DOHH2 (cell line): ENCODE measurements around the gene LMO3.

Experiments
- H3F3A ChIP-seq: fragments of 200-600 bp; sonication (generic), shearing (Covaris generic); 2 replicates; pipeline ENCODE4 v1.6.0; 2016; ENCODE audit warnings: antibody characterized with exemption, mild to moderate bottlenecking; ENCODE audit not compliant: control insufficient read depth, insufficient read depth
- H3K27ac ChIP-seq: fragments of 200-600 bp; sonication (generic); 2 replicates; pipeline ENCODE4 v1.5.1; 2014; ENCODE audit warnings: low read depth, mild to moderate bottlenecking, low read length, moderate library complexity
- H3K27me3 ChIP-seq: fragments of 200-600 bp; sonication (generic); 2 replicates; pipeline ENCODE4 v1.6.1; 2014; ENCODE audit warnings: mild to moderate bottlenecking, low read length, mixed read lengths; ENCODE audit not compliant: control insufficient read depth
- H3K36me3 ChIP-seq: fragments of 200-600 bp; sonication (generic); 2 replicates; pipeline ENCODE4 v1.6.1; 2014; ENCODE audit warnings: mild to moderate bottlenecking, low read length, moderate library complexity, mixed read lengths; ENCODE audit not compliant: control insufficient read depth
- H3K4me1 ChIP-seq: fragments of 200-600 bp; sonication (generic); 2 replicates; pipeline ENCODE4 v1.6.1; 2014; ENCODE audit warnings: mild to moderate bottlenecking, low read length, mixed read lengths; ENCODE audit not compliant: control insufficient read depth
- H3K4me2 ChIP-seq: fragments of 200-600 bp; sonication (generic); 2 replicates; pipeline ENCODE4 v1.6.0; 2014; ENCODE audit warnings: mild to moderate bottlenecking, low read length, moderate library complexity
- H3K4me3 ChIP-seq: fragments of 200-600 bp; sonication (generic); 2 replicates; pipeline ENCODE4 v1.5.1; 2014; ENCODE audit warnings: mild to moderate bottlenecking, low read length, mixed read lengths
- H3K79me2 ChIP-seq: fragments of 200-600 bp; sonication (generic); 2 replicates; pipeline ENCODE4 v1.6.1; 2014; ENCODE audit warnings: mild to moderate bottlenecking, low read length, mixed read lengths; ENCODE audit not compliant: control insufficient read depth
- H3K9me2 ChIP-seq: fragments of 200-600 bp; sonication (generic); replicated peaks from 2 replicates; pipeline ENCODE4 v1.6.1; 2014; ENCODE audit warnings: mild to moderate bottlenecking, low read length, mixed read lengths; ENCODE audit not compliant: control insufficient read depth
- H3K9me3 ChIP-seq: fragments of 200-600 bp; sonication (generic); 2 replicates; pipeline ENCODE4 v1.6.1; 2014; ENCODE audit warnings: antibody characterized with exemption, low read length, mixed read lengths; ENCODE audit not compliant: control insufficient read depth, insufficient read depth
- H4K20me1 ChIP-seq: fragments of 200-600 bp; sonication (generic); 2 replicates; pipeline ENCODE4 v1.6.0; 2014; ENCODE audit warnings: low read depth, mild to moderate bottlenecking, antibody characterized with exemption, low read length, moderate library complexity; ENCODE audit not compliant: control insufficient read depth, insufficient read depth
- EZH2phosphoT487 ChIP-seq: fragments of 200-600 bp; sonication (generic); IDR thresholded peaks from 2 replicates; pipeline ENCODE4 v1.6.1; 2017; ENCODE audit warnings: borderline replicate concordance, mild to moderate bottlenecking, antibody characterized with exemption, low read length, moderate library complexity, mixed read lengths
- TF ChIP-seq, protein P1 (sequence below): fragments of 200-600 bp; sonication (generic); IDR thresholded peaks from one replicate; pipeline ENCODE4 v1.5.1; 2014; ENCODE audit warnings: antibody characterized with exemption, mild to moderate bottlenecking, low read depth, low read length; ENCODE audit not compliant: poor library complexity, severe bottlenecking

LMO3 gene

DNA sequence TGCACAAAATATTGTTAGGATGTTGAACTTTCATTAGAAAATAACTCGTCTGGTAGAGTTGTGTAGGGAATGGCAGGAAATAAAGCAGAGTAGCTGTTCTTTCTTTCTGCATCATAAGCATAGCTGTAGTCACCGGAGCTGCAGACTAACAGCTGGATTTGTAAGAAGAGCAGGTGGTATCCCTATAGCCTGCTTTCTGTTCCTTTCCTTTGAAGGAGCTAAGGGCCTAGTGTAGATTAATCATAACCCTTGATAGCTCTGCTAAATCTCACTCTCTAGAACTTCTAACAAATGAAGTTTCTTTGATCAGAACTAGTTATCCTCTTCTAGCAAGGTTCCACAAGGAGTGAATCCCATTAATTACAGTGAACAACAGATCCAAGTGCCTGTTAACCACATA, 3.5 kb downstream of the LMO3 start:
- no peaks in the 10 kb centered on the region for H3K9me2 ChIP-seq
- no peaks in the 10 kb centered on the region for H3F3A ChIP-seq
- H3K9me3 ChIP-seq = no peaks in the 10 kb centered on the region
- no peaks in the 10 kb centered on the region for H3K36me3 ChIP-seq
- H4K20me1 ChIP-seq = no peaks in the 10 kb centered on the region
- no peaks in the 10 kb centered on the region for H3K79me2 ChIP-seq
- no peak for TF ChIP-seq EZH2phosphoT487
- TF ChIP-seq, protein P1, sequence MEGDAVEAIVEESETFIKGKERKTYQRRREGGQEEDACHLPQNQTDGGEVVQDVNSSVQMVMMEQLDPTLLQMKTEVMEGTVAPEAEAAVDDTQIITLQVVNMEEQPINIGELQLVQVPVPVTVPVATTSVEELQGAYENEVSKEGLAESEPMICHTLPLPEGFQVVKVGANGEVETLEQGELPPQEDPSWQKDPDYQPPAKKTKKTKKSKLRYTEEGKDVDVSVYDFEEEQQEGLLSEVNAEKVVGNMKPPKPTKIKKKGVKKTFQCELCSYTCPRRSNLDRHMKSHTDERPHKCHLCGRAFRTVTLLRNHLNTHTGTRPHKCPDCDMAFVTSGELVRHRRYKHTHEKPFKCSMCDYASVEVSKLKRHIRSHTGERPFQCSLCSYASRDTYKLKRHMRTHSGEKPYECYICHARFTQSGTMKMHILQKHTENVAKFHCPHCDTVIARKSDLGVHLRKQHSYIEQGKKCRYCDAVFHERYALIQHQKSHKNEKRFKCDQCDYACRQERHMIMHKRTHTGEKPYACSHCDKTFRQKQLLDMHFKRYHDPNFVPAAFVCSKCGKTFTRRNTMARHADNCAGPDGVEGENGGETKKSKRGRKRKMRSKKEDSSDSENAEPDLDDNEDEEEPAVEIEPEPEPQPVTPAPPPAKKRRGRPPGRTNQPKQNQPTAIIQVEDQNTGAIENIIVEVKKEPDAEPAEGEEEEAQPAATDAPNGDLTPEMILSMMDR = no peak
- peaks cover 7% of the 10 kb centered on the region; the same call in 1 of the 2 replicates for H3K27me3 ChIP-seq
- no peaks in the 10 kb centered on the region for H3K4me1 ChIP-seq
- no peak overlapping the region for H3K4me3 ChIP-seq
- H3K27ac ChIP-seq = no peak overlapping the region
- H3K4me2 ChIP-seq = no peak overlapping the region

DNA sequence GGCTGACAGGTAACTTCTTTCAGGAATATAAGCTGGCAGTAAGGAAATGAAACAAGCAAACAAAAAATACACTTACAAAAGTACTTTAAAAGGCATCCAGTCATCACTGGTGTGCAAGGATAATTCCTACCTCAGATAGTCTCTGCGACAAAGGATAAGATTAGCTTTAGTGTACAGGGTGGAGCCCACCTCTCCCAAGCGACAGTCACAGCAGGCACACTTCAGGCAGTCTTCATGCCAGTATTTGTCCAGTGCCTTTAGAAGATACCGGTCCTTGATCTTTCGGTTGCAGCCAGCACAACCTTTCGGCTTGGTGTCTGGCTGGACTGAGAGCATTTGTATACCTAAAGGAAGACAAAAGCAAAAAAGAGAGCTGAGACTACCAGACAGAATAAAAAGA, 5.4 kb downstream of the LMO3 start:
- TF ChIP-seq, protein P1 = no peak
- TF ChIP-seq EZH2phosphoT487 = no peak
- no peak overlapping the region for H3K27ac ChIP-seq
- H3K4me1 ChIP-seq = no peaks in the 10 kb centered on the region
- H4K20me1 ChIP-seq = no peaks in the 10 kb centered on the region
- no peaks in the 10 kb centered on the region for H3K9me3 ChIP-seq
- H3K79me2 ChIP-seq = no peaks in the 10 kb centered on the region
- no peaks in the 10 kb centered on the region for H3K9me2 ChIP-seq
- no peaks in the 10 kb centered on the region for H3K36me3 ChIP-seq
- no peaks in the 10 kb centered on the region for H3K27me3 ChIP-seq
- H3K4me3 ChIP-seq = no peak overlapping the region
- no peaks in the 10 kb centered on the region for H3F3A ChIP-seq
- no peak overlapping the region for H3K4me2 ChIP-seq

DNA sequence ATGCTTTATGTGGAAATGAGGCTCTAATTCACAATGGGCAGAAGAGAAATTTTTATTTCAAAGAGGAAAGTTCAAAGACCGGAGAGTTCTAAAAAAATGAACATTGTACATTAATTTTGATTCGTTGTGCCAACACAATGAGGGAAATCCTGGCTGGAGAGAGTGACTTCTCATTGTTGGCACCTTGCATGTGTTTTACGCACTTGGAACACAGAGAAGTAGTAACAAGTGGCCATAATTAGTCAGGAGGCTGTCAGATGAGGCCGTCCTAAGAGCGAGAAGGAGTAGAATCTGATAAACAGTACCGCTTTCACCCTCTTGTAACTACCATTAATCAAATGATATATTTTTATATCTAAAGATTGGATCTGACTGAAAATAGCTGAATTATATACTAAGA, 6.9 kb downstream of the LMO3 start:
- no peak overlapping the region for H3K27ac ChIP-seq
- no peaks in the 10 kb centered on the region for H3K27me3 ChIP-seq
- no peak overlapping the region for H3K4me2 ChIP-seq
- H4K20me1 ChIP-seq = no peaks in the 10 kb centered on the region
- H3K4me3 ChIP-seq = no peak overlapping the region
- H3K9me3 ChIP-seq = no peaks in the 10 kb centered on the region
- TF ChIP-seq, protein P1 = no peak
- no peak for TF ChIP-seq EZH2phosphoT487
- H3K36me3 ChIP-seq = no peaks in the 10 kb centered on the region
- no peaks in the 10 kb centered on the region for H3F3A ChIP-seq
- no peaks in the 10 kb centered on the region for H3K79me2 ChIP-seq
- H3K9me2 ChIP-seq = no peaks in the 10 kb centered on the region
- H3K4me1 ChIP-seq = no peaks in the 10 kb centered on the region

DNA sequence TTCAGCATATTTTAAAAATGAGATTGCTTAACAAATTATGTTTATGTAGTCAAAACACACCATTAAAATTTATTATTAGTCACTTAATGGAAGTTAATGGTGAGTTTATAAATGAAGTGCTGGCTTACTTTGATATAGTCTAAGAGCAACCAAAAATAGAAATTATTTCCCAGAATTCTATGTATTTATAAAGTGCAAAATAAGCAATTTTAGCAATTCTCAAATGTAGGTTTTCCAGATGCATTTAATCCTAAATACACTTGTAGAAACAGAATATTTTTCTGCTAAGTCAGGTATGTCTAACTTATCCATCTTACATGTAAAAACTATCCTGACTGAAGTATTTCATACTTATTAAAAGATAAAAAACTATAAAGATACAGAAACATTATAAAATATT, 11.2 kb downstream of the LMO3 start:
- no peaks in the 10 kb centered on the region for H4K20me1 ChIP-seq
- no peak overlapping the region for H3K27ac ChIP-seq
- no peaks in the 10 kb centered on the region for H3K9me2 ChIP-seq
- no peak overlapping the region for H3K4me2 ChIP-seq
- H3K36me3 ChIP-seq = no peaks in the 10 kb centered on the region
- no peaks in the 10 kb centered on the region for H3K79me2 ChIP-seq
- H3K9me3 ChIP-seq = no peaks in the 10 kb centered on the region
- H3K4me3 ChIP-seq = no peak overlapping the region
- H3K4me1 ChIP-seq = no peaks in the 10 kb centered on the region
- TF ChIP-seq EZH2phosphoT487 = no peak
- TF ChIP-seq, protein P1 = no peak
- no peaks in the 10 kb centered on the region for H3F3A ChIP-seq
- no peaks in the 10 kb centered on the region for H3K27me3 ChIP-seq
